NAMALWA (cell line): ENCODE data around the gene CBLN4.

Experiments
- DNase-seq: peaks from one replicate; pipeline ENCODE4 v3.0.0-alpha.2; 2015; ENCODE audit warnings: low spot score

CBLN4 gene

GRCh38 chr20:56005389-56005715 is at the start of gene CBLN4:
CBLN4 (minus strand) TSS chr20:56005519; CDS start chr20:56004171, 1,348 bp downstream.
- DNase-seq, result no peak

GRCh38 chr20:56043227-56043626 is 37.9 kb upstream of the CBLN4 start:
- DNase-seq, result no peak

- DNase-seq, result no peak
These were observed 26.9 kb upstream of the CBLN4 start for GRCh38 chr20:56032251-56032650.

GRCh38 chr20:56018716-56019115 is 13.4 kb upstream of the CBLN4 start:
- no peak for DNase-seq

- no peak for DNase-seq
These were observed 12.9 kb upstream of the CBLN4 start for GRCh38 chr20:56018194-56018593.

GRCh38 chr20:56017560-56017959 is 12.2 kb upstream of the CBLN4 start:
- no peak for DNase-seq

GRCh38 chr20:56014998-56015397 is 9.7 kb upstream of the CBLN4 start:
- no peak for DNase-seq

GRCh38 chr20:56014151-56014550 is 8.8 kb upstream of the CBLN4 start:
- DNase-seq, result no peak

GRCh38 chr20:56004611-56005388 is 519 bp downstream of the CBLN4 start:
- no peak for DNase-seq

GRCh38 chr20:56004007-56004406 is 1.3 kb downstream of the CBLN4 start:
- no peak for DNase-seq

GRCh38 chr20:56002908-56003800 is 2.2 kb downstream of the CBLN4 start:
- no peak for DNase-seq

GRCh38 chr20:56001890-56002289 is 3.4 kb downstream of the CBLN4 start:
- no peak for DNase-seq

- DNase-seq, result no peak
These were observed 4.1 kb downstream of the CBLN4 start for GRCh38 chr20:56001106-56001785.

- no peak for DNase-seq
These were observed 26.8 kb downstream of the CBLN4 start for GRCh38 chr20:55978550-55978949.

- no peak for DNase-seq
These were observed 27.4 kb downstream of the CBLN4 start for GRCh38 chr20:55977690-55978459.

GRCh38 chr20:55974491-55975202 is 30.7 kb downstream of the CBLN4 start:
- DNase-seq, result no peak

GRCh38 chr20:55964790-55965189 is 40.5 kb downstream of the CBLN4 start:
- DNase-seq, result no peak

GRCh38 chr20:55961376-55962330 is 43.7 kb downstream of the CBLN4 start:
- no peak for DNase-seq

- DNase-seq, result no peak
These were observed 52.1 kb downstream of the CBLN4 start for GRCh38 chr20:55953201-55953600.

- no peak for DNase-seq
These were observed 57.6 kb downstream of the CBLN4 start for GRCh38 chr20:55947701-55948100.
